K562 (cell line): ENCODE data around the gene FRRS1L. TPM values are rescaled to one million over a fixed set of nuclear protein-coding genes. Genes with fewer than 3 reads are reported as not detected.
A peak's percentile ranks its signal among the peaks of the same experiment; 100 is the strongest.

Experiments
- ATAC-seq: fragments of 200-7000 bp; cut with Tn5 transposase; 3 replicates; pipeline ENCODE4 v1.9.1; 2020; ENCODE audit warnings: moderate library complexity
- BruUV-seq: library from RNA; stranded (reverse); fragments of 400-500 nt; replicated peaks from 2 replicates; lab custom pipeline; 2021; lab: Mats Ljungman, UMichigan
- CTCF ChIA-PET: fragments of 300-600 bp; formaldehyde crosslinking; extraction: SDS; loops from one replicate; lab custom pipeline; 2021; ENCODE audit warnings: low intra/inter-chr PET ratio; lab: Yijun Ruan, JAX
- POLR2A ChIA-PET: fragments of 300-600, 350-650 bp; sonication (Branson Sonifier 250); formaldehyde crosslinking; extraction: SDS; loops from one replicate; lab custom pipeline; 2021; ENCODE audit warnings: antibody characterized with exemption, inconsistent platforms; lab: Yijun Ruan, JAX
- DNase-seq, 4 experiments: peaks; one replicate each; pipeline versions ENCODE4 v3.0.0 to v3.0.0-alpha.2; 2011 to 2018; ENCODE audit warnings: low spot score in 3 of 4, mixed read lengths in 3 of 4; ENCODE audit errors: extremely low read depth in 1 of 4
- FAIRE-seq: peaks from 2 replicates; lab custom pipeline; 2011; peaks lifted over from hg19 to GRCh38; lab: Jason Lieb, UNC
- H2AFZ ChIP-seq: 2 replicates; pipeline ENCODE4 v1.6.0; 2011; ENCODE audit warnings: low read depth, low read length, control low read depth, inconsistent platforms
- H3K27ac ChIP-seq: fragments of 200-600 bp; 3 replicates; pipeline ENCODE4 v1.8.0; 2011; ENCODE audit warnings: low read depth, mild to moderate bottlenecking, control low read depth, inconsistent platforms, low read length, moderate library complexity, mixed read lengths; ENCODE audit errors: extremely low read depth
- H3K27me3 ChIP-seq, 2 experiments: fragments of 300-600 bp in 1 of 2; 2 replicates in 1 of 2; 3 replicates in 1 of 2; pipeline versions ENCODE4 v1.6.0 to v1.8.0; 2011; ENCODE audit warnings: inconsistent platforms in 2 of 2, low read length in 2 of 2, mild to moderate bottlenecking in 1 of 2, mixed read lengths in 1 of 2, moderate library complexity in 1 of 2; ENCODE audit not compliant: control insufficient read depth in 2 of 2, insufficient read depth in 2 of 2
- H3K36me3 ChIP-seq: fragments of 300-600 bp; 3 replicates; pipeline ENCODE4 v1.8.0; 2011; ENCODE audit warnings: mild to moderate bottlenecking, low read length, inconsistent platforms; ENCODE audit not compliant: control insufficient read depth, insufficient read depth
- H3K4me1 ChIP-seq, 2 experiments: fragments of 200-600 bp in 1 of 2; replicated peaks in 1 of 2; 2 replicates in 1 of 2; 3 replicates in 1 of 2; pipeline versions ENCODE4 v1.5.1 to v1.8.0; 2011; ENCODE audit warnings: inconsistent platforms in 2 of 2, low read length in 2 of 2, mild to moderate bottlenecking in 1 of 2, mixed read lengths in 1 of 2, moderate library complexity in 1 of 2; ENCODE audit not compliant: control insufficient read depth in 2 of 2, insufficient read depth in 2 of 2
- H3K4me2 ChIP-seq: 2 replicates; pipeline ENCODE4 v1.6.1; 2011; ENCODE audit warnings: low read length, control low read depth, inconsistent platforms, mixed read lengths; ENCODE audit not compliant: insufficient read depth
- H3K4me3 ChIP-seq: fragments of 200-600 bp; sonication (generic), shearing (Covaris generic); 2 replicates; pipeline ENCODE4 v1.5.1; 2016; ENCODE audit warnings: control low read depth, inconsistent platforms
- H3K79me2 ChIP-seq: fragments of 200-600 bp; 3 replicates; pipeline ENCODE4 v1.8.0; 2011; ENCODE audit warnings: low read length, inconsistent platforms; ENCODE audit not compliant: control insufficient read depth, insufficient read depth
- H3K9ac ChIP-seq, 2 experiments: 2 replicates each; pipeline versions ENCODE4 v1.6.0 to v1.6.1; 2011; ENCODE audit warnings: low read depth in 2 of 2, low read length in 2 of 2, control low read depth in 1 of 2, inconsistent platforms in 1 of 2, mild to moderate bottlenecking in 1 of 2, mixed read lengths in 1 of 2; ENCODE audit not compliant: insufficient read depth in 1 of 2
- H3K9me1 ChIP-seq: one replicate; pipeline ENCODE4 v1.6.0; 2011; ENCODE audit warnings: inconsistent platforms, mild to moderate bottlenecking, low read length, moderate library complexity; ENCODE audit not compliant: control insufficient read depth, insufficient read depth
- H3K9me3 ChIP-seq: replicated peaks from 2 replicates; pipeline ENCODE4 v1.5.1; 2011; ENCODE audit warnings: low read depth, low read length, inconsistent platforms; ENCODE audit not compliant: control insufficient read depth, insufficient read depth
- H4K20me1 ChIP-seq: replicated peaks from 2 replicates; pipeline ENCODE4 v1.6.1; 2011; ENCODE audit warnings: low read length, inconsistent platforms, mixed read lengths; ENCODE audit not compliant: control insufficient read depth, insufficient read depth
- E2F6 ChIP-seq, 2 experiments: IDR thresholded peaks; 2 replicates each; pipeline ENCODE4 v1.6.1; 2011; ENCODE audit warnings: borderline replicate concordance in 1 of 2, control low read depth in 1 of 2, low read depth in 1 of 2, low read length in 1 of 2, mild to moderate bottlenecking in 1 of 2, mixed read lengths in 1 of 2, moderate library complexity in 1 of 2; ENCODE audit not compliant: insufficient read depth in 1 of 2, insufficient read length in 1 of 2, poor library complexity in 1 of 2, severe bottlenecking in 1 of 2; ENCODE audit errors: extremely low read depth in 1 of 2
- HMBOX1 ChIP-seq: sonication (generic); IDR thresholded peaks from 2 replicates; pipeline ENCODE4 v1.6.1; 2016
- KHSRP ChIP-seq: fragments of 450-650 bp; IDR thresholded peaks from 2 replicates; pipeline ENCODE4 v1.6.1; 2017
- MAFK ChIP-seq: IDR thresholded peaks from 2 replicates; pipeline ENCODE4 v1.6.1; 2011; ENCODE audit warnings: low read length, improper control_type of control experiment
- NR4A1 ChIP-seq, 2 experiments: fragments of 250-450 bp in 1 of 2; fragments of 450-650 bp in 1 of 2; sonication (Bioruptor Pico) in 1 of 2; IDR thresholded peaks; 2 replicates each; pipeline versions ENCODE4 v1.4.0 to v1.6.1; 2016 to 2020; ENCODE audit warnings: mild to moderate bottlenecking in 2 of 2, missing compliant biosample characterization in 1 of 2, missing genetic modification characterization in 1 of 2, moderate library complexity in 1 of 2
- RAD51 ChIP-seq: fragments of 450-650 bp; IDR thresholded peaks from 2 replicates; pipeline ENCODE4 v1.7.1; 2016; ENCODE audit warnings: low read depth, mild to moderate bottlenecking, borderline replicate concordance
- SLC30A9 ChIP-seq: fragments of 250-450 bp; sonication (Bioruptor Pico); IDR thresholded peaks from 2 replicates; pipeline ENCODE4 v1.8.0; 2022; ENCODE audit warnings: mild to moderate bottlenecking, moderate library complexity
- SMAD3 ChIP-seq: fragments of 450-650 bp; formaldehyde crosslinking; conservative IDR thresholded peaks from 2 replicates; pipeline ENCODE4 v1.4.0; 2020; ENCODE audit warnings: mild to moderate bottlenecking
- ZFPM2 ChIP-seq: fragments of 250-450 bp; sonication (Bioruptor Pico); IDR thresholded peaks from 2 replicates; pipeline ENCODE4 v1.5.1; 2022; ENCODE audit warnings: mild to moderate bottlenecking
- ZNF175 ChIP-seq: fragments of 200-800 bp; sonication (Bioruptor generic); IDR thresholded peaks from 2 replicates; pipeline ENCODE4 v1.6.1; 2016; ENCODE audit warnings: low read depth, mild to moderate bottlenecking, missing genetic modification characterization, missing compliant biosample characterization
- ZNF75A ChIP-seq: fragments of 450-650 bp; formaldehyde crosslinking; IDR thresholded peaks from 2 replicates; pipeline ENCODE4 v1.4.0; 2020; ENCODE audit warnings: mild to moderate bottlenecking
- WGBS: fragments of 100-300 bp; shearing (Covaris generic); methylation state at CpG from one replicate; pipeline ENCODE4 v1.1.6; 2016; ENCODE audit warnings: low coverage, mixed read lengths; ENCODE audit not compliant: insufficient coverage; ENCODE audit errors: missing lambda C conversion rate; 5-methylcytosine and 5-hydroxymethylcytosine counted together
- in situ Hi-C: fragments of 300-500 bp; cut with MboI; formaldehyde crosslinking; loops from 4 replicates; pipeline ENCODE4 v1.15.0; 2018; ENCODE audit warnings: inconsistent platforms, mixed read lengths
- intact Hi-C: fragments of 100-400 bp; cut with micrococcal nuclease; formaldehyde crosslinking; loops from 2 replicates; pipeline ENCODE4 v1.14.2; 2022
- polyA plus RNA-seq, 8 experiments: library from polyadenylated mRNA; depleted of rRNA in 4 of 8; stranded (reverse) in 5 of 8; unstranded in 3 of 8; fragments of >200 nt; fragmentation: Nextera tagmentation in 2 of 8; fragmentation: Illumina TruSeq in 1 of 8; extraction: Ambion mirVana in 2 of 8; extraction: Trizol in 1 of 8; gene quantifications; 2 replicates each; pipeline versions ENCODE4 v1.2.1 to v1.2.3, GENCODE V29; 2011 to 2014; ENCODE audit warnings: inconsistent platforms in 1 of 8, missing spikeins in 1 of 8
- total RNA-seq, 7 experiments: library from RNA; depleted of rRNA in 6 of 7; stranded (reverse); fragments of >200 nt in 6 of 7; fragmentation: Illumina TruSeq in 2 of 7; extraction: Trizol in 2 of 7; gene quantifications; 2 replicates each; pipeline versions ENCODE4 v1.2.1 to v1.2.3, GENCODE V29; 2011 to 2021; ENCODE audit warnings: low replicate concordance in 1 of 7

Gene FRRS1L
- total and polyA plus RNA-seq, 9 of the 15 experiments (the other 6 are each of a cell fraction or from before 2014, with no cell fraction given) = under 0.01 to 0.04 (median 0.03) TPM; not detected in 5

- CTCF ChIA-PET = no interaction called here
- Histone ChIP-seq H3K27ac (no peak overlapping the region), H3K9me1 (no peaks in the 10 kb centered on the region), H3K79me2 (no peaks in the 10 kb centered on the region), H3K4me1 (peaks cover 9 to 21% of the 10 kb centered on the region in 2 experiments), H4K20me1 (no peaks in the 10 kb centered on the region), H3K9ac (peak overlapping the region in 1 of 2 experiments; percentile 66; a peak in 1 of 4 replicates), H3K36me3 (no peaks in the 10 kb centered on the region), H3K9me3 (no peaks in the 10 kb centered on the region), H3K27me3 (no peaks in the 10 kb centered on the region), H3K4me3 (no peak overlapping the region), H2AFZ (0 out of 2 replicates have a peak overlapping the region, but pooled peaks have one; percentile 5), H3K4me2 (no peak overlapping the region)
- no peak for TF ChIP-seq MAFK
- TF ChIP-seq HMBOX1 = 0 out of 2 replicates have a peak, but pooled peaks have one; percentile 2
- TF ChIP-seq SLC30A9 (CRISPR knock-in tag) = no peak
- FAIRE-seq = no peak
- 75% methylated on average over 2 of the region's 2 CpGs for WGBS
- in situ Hi-C loops = no loop called here
- no peak for DNase-seq
- POLR2A ChIA-PET = interaction anchor here (3.0 kb wide), 1 partner anchor 19 kb away, joined by 8 read pairs; the partner anchor contains the start of gene TMEM245
- intact Hi-C loops = no loop called here
- BruUV-seq = no TSS peak
- ATAC-seq = no peak
Observed at GRCh38 chr9:109138421-109138820, 28.6 kb downstream of the FRRS1L start.

- peak overlapping the region; percentile 71 for H3K27ac ChIP-seq
- TF ChIP-seq ZNF175 (CRISPR knock-in tag) = no peak
- TF ChIP-seq SMAD3 (CRISPR knock-in tag) = no peak
- TF ChIP-seq NR4A1 (CRISPR knock-in tag; IDR thresholded peaks at IDR 0.05) = no peak
- TF ChIP-seq NR4A1 (tag; IDR thresholded peaks at IDR 0.05) = peak; percentile 81
- TF ChIP-seq ZNF75A (CRISPR knock-in tag) = no peak
- no peak for TF ChIP-seq ZFPM2 (CRISPR knock-in tag)
- no peak for TF ChIP-seq E2F6 (IDR thresholded peaks at IDR 0.05; ENCODE audit: borderline replicate concordance in 1 of 2, extremely low read depth in 1 of 2, insufficient read depth in 1 of 2, insufficient read length in 1 of 2, low read depth in 1 of 2, low read length in 1 of 2, poor library complexity in 1 of 2, severe bottlenecking in 1 of 2)
- TF ChIP-seq RAD51 = no peak
- TF ChIP-seq KHSRP = no peak; the same call in 1 of the 2 replicates
Observed at GRCh38 chr9:109134167-109134578, 32.9 kb downstream of the FRRS1L start.

More at GRCh38 chr9:109134167-109134578, 32.9 kb downstream of the FRRS1L start:
- intact Hi-C loops (loop anchor here (1.0 to 5.0 kb wide), 2 partner anchors 36 to 122 kb away; partner anchors contain the start of gene CTNNAL1), in situ Hi-C loops (no loop called here)
- WGBS = 0% methylated on average over 1 of the region's 1 CpG
- no peak overlapping the region for H3K4me3 ChIP-seq
- CTCF ChIA-PET = no interaction called here
- POLR2A ChIA-PET = interaction anchor here (1.3 to 1.4 kb wide), 3 partner anchors 10 to 13 kb away, joined by 3 to 5 read pairs (median 3); no protein-coding TSS in a partner anchor
- H3K9ac ChIP-seq = peak overlapping the region in 1 of 2 experiments; percentile 41; a peak in 2 of 4 replicates
- peaks cover 10 to 40% of the 10 kb centered on the region in 2 experiments; a peak in 4 of 5 replicates for H3K4me1 ChIP-seq
- FAIRE-seq (peak; percentile 91), ATAC-seq (peak; percentile 79), DNase-seq (peak; percentile 76 to 88 (median 79))
- no peaks in the 10 kb centered on the region for H3K79me2 ChIP-seq
- H3K9me3 ChIP-seq = no peaks in the 10 kb centered on the region
- no peaks in the 10 kb centered on the region for H3K36me3 ChIP-seq
- no peaks in the 10 kb centered on the region for H3K27me3 ChIP-seq
- no TSS peak for BruUV-seq
- peak overlapping the region; percentile 70 for H2AFZ ChIP-seq
- H3K9me1 ChIP-seq = no peaks in the 10 kb centered on the region
- H4K20me1 ChIP-seq = no peaks in the 10 kb centered on the region
- peak overlapping the region; percentile 54 for H3K4me2 ChIP-seq
